Measurements from ENCODE around the gene AGPAT4.

AGPAT4 gene

DNA sequence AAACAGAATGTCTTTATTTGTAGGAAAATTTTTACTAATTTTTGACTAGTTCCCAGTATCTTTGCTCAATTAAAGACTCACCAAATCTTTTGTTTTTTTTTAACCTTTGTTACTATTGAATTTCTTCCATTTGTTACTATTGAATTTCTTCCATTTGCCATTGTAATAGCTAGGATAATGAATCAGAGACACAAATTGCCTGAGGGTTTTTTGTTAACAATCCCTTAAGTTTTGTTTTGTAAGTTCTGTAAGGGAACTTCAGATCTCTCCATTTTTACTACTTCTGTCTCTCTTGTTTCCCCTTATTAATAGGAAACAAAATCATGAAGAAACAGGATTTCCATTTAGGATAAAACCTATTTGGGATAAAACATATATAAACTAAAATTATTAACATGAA, 177.9 kb downstream of the AGPAT4 start:
- H3K4me3 ChIP-seq (ENCODE audit: low read length): no peak overlapping the region
- DNase-seq (ENCODE audit: low read depth): no peak
- TF ChIP-seq, protein P1, sequence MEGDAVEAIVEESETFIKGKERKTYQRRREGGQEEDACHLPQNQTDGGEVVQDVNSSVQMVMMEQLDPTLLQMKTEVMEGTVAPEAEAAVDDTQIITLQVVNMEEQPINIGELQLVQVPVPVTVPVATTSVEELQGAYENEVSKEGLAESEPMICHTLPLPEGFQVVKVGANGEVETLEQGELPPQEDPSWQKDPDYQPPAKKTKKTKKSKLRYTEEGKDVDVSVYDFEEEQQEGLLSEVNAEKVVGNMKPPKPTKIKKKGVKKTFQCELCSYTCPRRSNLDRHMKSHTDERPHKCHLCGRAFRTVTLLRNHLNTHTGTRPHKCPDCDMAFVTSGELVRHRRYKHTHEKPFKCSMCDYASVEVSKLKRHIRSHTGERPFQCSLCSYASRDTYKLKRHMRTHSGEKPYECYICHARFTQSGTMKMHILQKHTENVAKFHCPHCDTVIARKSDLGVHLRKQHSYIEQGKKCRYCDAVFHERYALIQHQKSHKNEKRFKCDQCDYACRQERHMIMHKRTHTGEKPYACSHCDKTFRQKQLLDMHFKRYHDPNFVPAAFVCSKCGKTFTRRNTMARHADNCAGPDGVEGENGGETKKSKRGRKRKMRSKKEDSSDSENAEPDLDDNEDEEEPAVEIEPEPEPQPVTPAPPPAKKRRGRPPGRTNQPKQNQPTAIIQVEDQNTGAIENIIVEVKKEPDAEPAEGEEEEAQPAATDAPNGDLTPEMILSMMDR (conservative IDR thresholded peaks at IDR 0.05; ENCODE audit: low read length): no peak

DNA sequence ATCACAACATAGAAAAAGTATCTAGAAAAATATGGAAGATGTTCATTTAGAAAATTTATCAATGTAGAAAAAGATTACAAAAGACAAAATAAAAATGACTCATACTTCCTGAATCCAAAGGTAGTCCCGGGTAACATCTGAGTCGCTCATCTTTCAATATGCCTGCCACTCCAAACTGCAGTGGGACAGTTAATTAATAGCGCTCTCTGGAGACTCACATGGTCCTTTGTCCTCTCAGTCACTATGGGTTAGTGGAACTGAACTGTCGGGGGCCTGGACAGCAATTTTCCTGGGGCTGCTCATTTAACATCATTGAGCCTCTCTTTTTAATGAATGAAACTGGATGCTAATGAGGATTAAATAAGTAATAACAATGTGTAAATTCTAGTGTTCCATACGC, 178.9 kb downstream of the AGPAT4 start:
- TF ChIP-seq, protein P1 (conservative IDR thresholded peaks at IDR 0.05; ENCODE audit: low read length): no peak
- no peak for DNase-seq (ENCODE audit: low read depth)
- H3K4me3 ChIP-seq (ENCODE audit: low read length): no peak overlapping the region

DNA sequence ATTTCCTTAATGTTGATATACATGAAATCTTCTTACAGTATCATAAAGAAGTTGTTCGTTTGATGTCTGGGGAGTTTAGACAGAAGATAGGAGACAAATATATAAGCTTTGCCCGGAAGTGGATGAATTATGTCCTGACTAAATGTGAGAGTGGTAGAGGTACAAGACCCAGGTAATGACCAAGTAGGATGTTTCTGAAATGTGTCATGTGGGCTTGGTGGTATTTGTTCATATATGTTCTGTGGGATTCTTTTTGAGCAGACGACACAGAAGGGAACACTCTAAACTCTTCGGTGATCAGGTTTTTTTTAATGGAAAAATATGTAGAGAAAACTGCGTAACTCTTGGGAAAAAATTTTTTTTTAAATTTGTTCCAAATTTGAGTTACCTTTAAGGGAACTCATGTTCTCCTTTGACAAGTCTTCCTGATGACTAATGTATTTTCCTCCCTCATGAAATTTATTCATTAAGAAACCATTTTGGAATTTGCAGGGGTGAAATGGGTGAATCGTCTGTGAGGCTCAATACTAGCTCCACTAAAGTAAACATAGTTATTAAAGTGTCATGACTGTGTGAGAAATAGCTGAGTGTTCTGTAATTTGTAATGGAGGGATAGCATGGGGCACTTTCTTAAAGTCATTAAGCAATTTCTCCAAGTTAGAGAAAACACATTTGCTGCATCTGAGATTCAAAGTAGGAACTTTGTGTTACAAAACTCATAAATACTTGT, 181.7 kb downstream of the AGPAT4 start:
- no peak overlapping the region for H3K4me3 ChIP-seq (ENCODE audit: low read length)
- TF ChIP-seq, protein P1 (conservative IDR thresholded peaks at IDR 0.05; ENCODE audit: low read length): no peak
- DNase-seq (ENCODE audit: low read depth): peak; percentile 76

DNA sequence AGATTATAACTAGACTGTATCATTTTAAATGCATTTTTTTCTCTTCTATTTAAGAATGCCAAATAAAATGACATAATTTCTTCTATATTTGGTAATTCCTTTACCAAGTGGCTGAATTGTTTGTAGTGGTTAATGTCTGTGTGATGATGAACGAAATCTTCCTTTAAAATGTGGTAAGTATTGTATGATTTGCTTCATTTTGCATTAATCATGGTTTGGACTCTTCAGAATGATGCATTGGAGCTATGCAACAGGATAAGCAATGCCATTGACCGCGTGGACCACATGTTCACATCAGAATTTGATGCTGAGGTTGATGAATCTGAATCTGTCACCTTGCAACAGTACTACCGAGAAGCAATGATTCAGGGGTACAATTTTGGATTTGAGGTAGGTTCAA, 182.7 kb downstream of the AGPAT4 start:
- H3K4me3 ChIP-seq (ENCODE audit: low read length): no peak overlapping the region
- TF ChIP-seq, protein P1 (conservative IDR thresholded peaks at IDR 0.05; ENCODE audit: low read length): no peak
- peak; percentile 32 for DNase-seq (ENCODE audit: low read depth)

DNA sequence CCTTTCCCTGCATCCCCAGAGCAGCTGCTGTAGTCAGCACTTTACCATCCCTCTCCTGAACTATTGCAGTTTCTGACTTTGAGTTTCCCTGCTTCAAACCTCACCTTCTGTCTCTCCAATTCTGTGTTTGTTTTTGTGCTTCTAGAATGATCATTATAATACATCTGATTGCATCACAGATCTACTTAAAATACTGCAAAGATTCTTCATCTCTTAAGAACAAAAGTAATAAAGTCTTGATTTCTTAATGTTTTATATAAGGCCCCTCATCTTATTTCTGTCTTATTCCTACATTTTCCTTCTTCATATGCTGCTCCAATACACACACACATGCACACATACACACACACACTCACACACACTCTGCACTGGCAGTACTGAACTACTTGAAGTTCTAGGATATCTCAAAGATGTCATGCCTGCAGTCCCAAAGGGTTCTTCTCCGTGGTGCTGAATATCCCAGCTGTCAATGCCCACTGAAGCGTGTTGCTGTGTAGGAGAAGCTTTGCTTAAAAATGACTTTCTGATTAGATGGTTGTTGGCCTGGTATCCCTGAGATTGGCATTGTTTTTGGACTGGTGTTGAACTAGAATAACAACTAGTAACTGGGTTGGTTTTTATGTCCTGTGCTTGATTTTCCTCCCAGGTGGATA, 185.1 kb downstream of the AGPAT4 start:
- DNase-seq (ENCODE audit: low read depth): no peak
- H3K4me3 ChIP-seq (ENCODE audit: low read length): no peak overlapping the region
- TF ChIP-seq, protein P1 (conservative IDR thresholded peaks at IDR 0.05; ENCODE audit: low read length): no peak

DNA sequence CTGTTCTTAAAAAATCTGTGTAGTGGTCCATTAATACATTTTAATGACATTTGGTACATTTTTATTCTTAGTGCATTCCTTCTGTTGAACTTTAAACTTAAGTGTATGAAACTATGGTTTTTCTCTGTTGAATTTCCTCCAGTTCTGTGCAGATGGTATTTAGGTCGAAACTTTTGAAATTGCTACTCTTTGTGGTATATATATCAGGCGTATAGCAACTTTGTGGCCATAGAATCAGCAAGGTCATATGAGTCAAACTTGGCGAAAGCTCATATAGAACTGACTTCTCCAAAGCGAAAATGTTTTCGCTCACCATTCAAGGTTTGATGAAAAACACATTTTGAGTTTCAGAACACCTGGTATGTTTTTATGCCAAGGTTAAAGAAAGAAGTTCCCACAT, 188.6 kb downstream of the AGPAT4 start:
- TF ChIP-seq, protein P1 (conservative IDR thresholded peaks at IDR 0.05; ENCODE audit: low read length): no peak
- no peak for DNase-seq (ENCODE audit: low read depth)
- no peak overlapping the region for H3K4me3 ChIP-seq (ENCODE audit: low read length)

DNA sequence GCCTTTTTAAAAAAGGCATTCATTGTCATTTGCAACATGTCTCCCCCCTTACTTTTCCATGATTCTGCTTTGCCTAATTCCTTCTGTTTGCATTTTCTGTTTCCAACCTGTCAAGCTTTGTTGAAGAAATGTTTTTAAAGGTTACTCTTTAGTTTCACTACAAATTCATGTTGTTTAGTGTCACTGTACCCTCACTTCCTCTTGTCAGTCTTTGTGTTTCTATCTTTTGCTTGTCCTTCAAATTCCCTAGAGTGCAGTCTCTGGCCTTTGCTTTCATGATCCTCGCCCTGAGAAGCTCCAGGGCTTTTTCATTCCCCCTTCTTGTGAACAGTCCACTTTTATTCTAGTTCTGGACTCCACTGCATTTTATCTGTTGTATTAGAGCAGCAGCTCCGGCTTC, 191.6 kb downstream of the AGPAT4 start:
- no peak overlapping the region for H3K4me3 ChIP-seq (ENCODE audit: low read length)
- TF ChIP-seq, protein P1 (conservative IDR thresholded peaks at IDR 0.05; ENCODE audit: low read length): no peak
- DNase-seq (ENCODE audit: low read depth): no peak
